GM13977 (cell line): ENCODE data around the gene CCDC106.
A peak's percentile ranks its signal among the peaks of the same experiment; 100 is the strongest.

ENCODE experiments used
- DNase-seq: peaks from one replicate; pipeline ENCODE4 v3.0.0; 2012; ENCODE audit warnings: low spot score
- CTCF ChIP-seq: IDR thresholded peaks from 2 replicates; pipeline ENCODE4 v1.5.1; 2012; ENCODE audit warnings: mild to moderate bottlenecking, control low read depth; ENCODE audit not compliant: insufficient read depth; ENCODE audit errors: extremely low read depth, missing control alignments
- in situ Hi-C: fragments of 300-500 bp; cut with MboI; formaldehyde crosslinking; loops from one replicate; pipeline ENCODE4 v1.12.0; 2022; ENCODE audit warnings: low sequenced_read_pairs, low pct_unique_long_range_greater_than_20kb, mixed read lengths, inconsistent platforms; ENCODE audit not compliant: unreplicated experiment

Gene CCDC106

GRCh38 chr19:55654323-55654867 lies 6.4 kb downstream of the CCDC106 start:
- TF ChIP-seq CTCF: no peak
- in situ Hi-C loops: no loop called here
- peak; percentile 97 for DNase-seq

- peak; percentile 98 for DNase-seq
- no peak for TF ChIP-seq CTCF
- in situ Hi-C loops: no loop called here
These were observed 7.0 kb downstream of the CCDC106 start, which contains the start of gene U2AF2 for GRCh38 chr19:55654868-55655647. Gene U2AF2 (plus strand): TSS chr19:55655035. CDS start chr19:55655105, 70 bp downstream.

- DNase-seq: no peak
- in situ Hi-C loops: no loop called here
- no peak for TF ChIP-seq CTCF
These were observed 7.6 kb downstream of the CCDC106 start for GRCh38 chr19:55655648-55656040.

GRCh38 chr19:55656552-55656951 lies 8.5 kb downstream of the CCDC106 start:
- DNase-seq: no peak
- no peak for TF ChIP-seq CTCF
- in situ Hi-C loops: no loop called here

GRCh38 chr19:55656988-55657747 lies 9.2 kb downstream of the CCDC106 start:
- TF ChIP-seq CTCF: no peak
- DNase-seq: no peak
- in situ Hi-C loops: no loop called here

GRCh38 chr19:55658846-55659459 lies 10.9 kb downstream of the CCDC106 start:
- in situ Hi-C loops: no loop called here
- DNase-seq: no peak
- no peak for TF ChIP-seq CTCF
